Left ventricle myocardium inferior (tissue), 1 donor: Measurements from ENCODE around the gene PROC. TPM values are rescaled to one million over a fixed set of nuclear protein-coding genes. Genes with fewer than 3 reads are reported as not detected.

Source experiments
- DNase-seq: peaks from one replicate; pipeline ENCODE4 v3.0.0-alpha.2; 2020
- H3K27ac ChIP-seq: fragments of 200-600 bp; replicated peaks from 2 replicates; pipeline ENCODE4 v1.8.0; 2021
- H3K27me3 ChIP-seq: fragments of 200-600 bp; 2 replicates; pipeline ENCODE4 v1.8.0; 2021; ENCODE audit warnings: low read depth
- H3K36me3 ChIP-seq: fragments of 200-600 bp; 2 replicates; pipeline ENCODE4 v1.8.0; 2021
- H3K4me1 ChIP-seq: fragments of 200-600 bp; 2 replicates; pipeline ENCODE4 v1.8.0; 2021
- H3K4me3 ChIP-seq: fragments of 200-600 bp; 2 replicates; pipeline ENCODE4 v1.8.0; 2021; ENCODE audit warnings: mild to moderate bottlenecking, moderate library complexity
- H3K9me3 ChIP-seq: fragments of 200-600 bp; replicated peaks from 2 replicates; pipeline ENCODE4 v1.8.0; 2021
- intact Hi-C: fragments of 100-400 bp; cut with micrococcal nuclease; formaldehyde crosslinking; loops from one replicate; pipeline ENCODE4 v1.11.0; 2022
- total RNA-seq: library from RNA; stranded (reverse); fragmentation: NEBNext Ultra II Directional; extraction: Animal tissue kit (Norgen Biotek cat#: 25700); gene quantifications from one replicate; pipeline ENCODE4 v1.2.1, GENCODE V29; 2021
- TF ChIP-seq, protein P1 (sequence below): fragments of 200-600 bp; IDR thresholded peaks from 2 replicates; pipeline ENCODE4 v1.8.0; 2021; ENCODE audit warnings: antibody characterized with exemption, mild to moderate bottlenecking, borderline replicate concordance
- donor health status: DM: no; HTN: yes; CAD: no; lungs with severe emphysema.

PROC gene
- total RNA-seq, 1 donor from 2014 or later, result not detected

DNA sequence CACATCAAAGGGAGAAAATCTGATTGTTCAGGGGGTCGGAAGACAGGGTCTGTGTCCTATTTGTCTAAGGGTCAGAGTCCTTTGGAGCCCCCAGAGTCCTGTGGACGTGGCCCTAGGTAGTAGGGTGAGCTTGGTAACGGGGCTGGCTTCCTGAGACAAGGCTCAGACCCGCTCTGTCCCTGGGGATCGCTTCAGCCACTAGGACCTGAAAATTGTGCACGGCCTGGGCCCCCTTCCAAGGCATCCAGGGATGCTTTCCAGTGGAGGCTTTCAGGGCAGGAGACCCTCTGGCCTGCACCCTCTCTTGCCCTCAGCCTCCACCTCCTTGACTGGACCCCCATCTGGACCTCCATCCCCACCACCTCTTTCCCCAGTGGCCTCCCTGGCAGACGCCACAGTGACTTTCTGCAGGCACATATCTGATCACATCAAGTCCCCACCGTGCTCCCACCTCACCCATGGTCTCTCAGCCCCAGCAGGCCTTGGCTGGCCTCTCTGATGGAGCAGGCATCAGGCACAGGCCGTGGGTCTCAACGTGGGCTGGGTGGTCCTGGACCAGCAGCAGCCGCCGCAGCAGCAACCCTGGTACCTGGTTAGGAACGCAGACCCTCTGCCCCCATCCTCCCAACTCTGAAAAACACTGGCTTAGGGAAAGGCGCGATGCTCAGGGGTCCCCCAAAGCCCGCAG, 3.8 kb downstream of the PROC start:
- no peak for DNase-seq
- no peaks in the 10 kb centered on the region for H3K9me3 ChIP-seq
- no peaks in the 10 kb centered on the region for H3K36me3 ChIP-seq
- peaks cover 86% of the 10 kb centered on the region for H3K27me3 ChIP-seq
- H3K27ac ChIP-seq, result no peak overlapping the region
- H3K4me3 ChIP-seq, result no peak overlapping the region
- TF ChIP-seq, protein P1, sequence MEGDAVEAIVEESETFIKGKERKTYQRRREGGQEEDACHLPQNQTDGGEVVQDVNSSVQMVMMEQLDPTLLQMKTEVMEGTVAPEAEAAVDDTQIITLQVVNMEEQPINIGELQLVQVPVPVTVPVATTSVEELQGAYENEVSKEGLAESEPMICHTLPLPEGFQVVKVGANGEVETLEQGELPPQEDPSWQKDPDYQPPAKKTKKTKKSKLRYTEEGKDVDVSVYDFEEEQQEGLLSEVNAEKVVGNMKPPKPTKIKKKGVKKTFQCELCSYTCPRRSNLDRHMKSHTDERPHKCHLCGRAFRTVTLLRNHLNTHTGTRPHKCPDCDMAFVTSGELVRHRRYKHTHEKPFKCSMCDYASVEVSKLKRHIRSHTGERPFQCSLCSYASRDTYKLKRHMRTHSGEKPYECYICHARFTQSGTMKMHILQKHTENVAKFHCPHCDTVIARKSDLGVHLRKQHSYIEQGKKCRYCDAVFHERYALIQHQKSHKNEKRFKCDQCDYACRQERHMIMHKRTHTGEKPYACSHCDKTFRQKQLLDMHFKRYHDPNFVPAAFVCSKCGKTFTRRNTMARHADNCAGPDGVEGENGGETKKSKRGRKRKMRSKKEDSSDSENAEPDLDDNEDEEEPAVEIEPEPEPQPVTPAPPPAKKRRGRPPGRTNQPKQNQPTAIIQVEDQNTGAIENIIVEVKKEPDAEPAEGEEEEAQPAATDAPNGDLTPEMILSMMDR, result no peak
- intact Hi-C loops, result no loop called here
- H3K4me1 ChIP-seq, result peaks cover 15% of the 10 kb centered on the region

GRCh38 chr2:127422559-127423477, 4.6 kb downstream of the PROC start:
- Histone ChIP-seq H3K4me1 (peaks cover 15% of the 10 kb centered on the region), H3K9me3 (no peaks in the 10 kb centered on the region), H3K27ac (no peak overlapping the region), H3K4me3 (peak overlapping the region; percentile 50), H3K36me3 (no peaks in the 10 kb centered on the region), H3K27me3 (peaks cover 85% of the 10 kb centered on the region)
- intact Hi-C loops, result no loop called here
- TF ChIP-seq, protein P1, result no peak
- no peak for DNase-seq

DNA sequence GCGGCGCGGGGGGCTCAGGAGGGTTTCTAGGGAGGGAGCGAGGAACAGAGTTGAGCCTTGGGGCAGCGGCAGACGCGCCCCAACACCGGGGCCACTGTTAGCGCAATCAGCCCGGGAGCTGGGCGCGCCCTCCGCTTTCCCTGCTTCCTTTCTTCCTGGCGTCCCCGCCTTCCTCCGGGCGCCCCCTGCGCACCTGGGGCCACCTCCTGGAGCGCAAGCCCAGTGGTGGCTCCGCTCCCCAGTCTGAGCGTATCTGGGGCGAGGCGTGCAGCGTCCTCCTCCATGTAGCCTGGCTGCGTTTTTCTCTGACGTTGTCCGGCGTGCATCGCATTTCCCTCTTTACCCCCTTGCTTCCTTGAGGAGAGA, 5.2 kb downstream of the PROC start:
- intact Hi-C loops, result no loop called here
- TF ChIP-seq, protein P1, result no peak
- Histone ChIP-seq H3K27ac (no peak overlapping the region), H3K4me3 (peak overlapping the region; percentile 50), H3K9me3 (no peaks in the 10 kb centered on the region), H3K27me3 (peaks cover 79% of the 10 kb centered on the region), H3K36me3 (no peaks in the 10 kb centered on the region), H3K4me1 (peaks cover 15% of the 10 kb centered on the region)
- DNase-seq, result no peak

- Histone ChIP-seq H3K27me3 (peaks cover 75% of the 10 kb centered on the region), H3K4me1 (peaks cover 15% of the 10 kb centered on the region), H3K4me3 (peak overlapping the region; percentile 50), H3K36me3 (no peaks in the 10 kb centered on the region), H3K9me3 (no peaks in the 10 kb centered on the region), H3K27ac (no peak overlapping the region)
- DNase-seq, result no peak
- intact Hi-C loops, result no loop called here
- TF ChIP-seq, protein P1, result no peak
Observed at GRCh38 chr2:127423880-127424279, 5.7 kb downstream of the PROC start.

DNA sequence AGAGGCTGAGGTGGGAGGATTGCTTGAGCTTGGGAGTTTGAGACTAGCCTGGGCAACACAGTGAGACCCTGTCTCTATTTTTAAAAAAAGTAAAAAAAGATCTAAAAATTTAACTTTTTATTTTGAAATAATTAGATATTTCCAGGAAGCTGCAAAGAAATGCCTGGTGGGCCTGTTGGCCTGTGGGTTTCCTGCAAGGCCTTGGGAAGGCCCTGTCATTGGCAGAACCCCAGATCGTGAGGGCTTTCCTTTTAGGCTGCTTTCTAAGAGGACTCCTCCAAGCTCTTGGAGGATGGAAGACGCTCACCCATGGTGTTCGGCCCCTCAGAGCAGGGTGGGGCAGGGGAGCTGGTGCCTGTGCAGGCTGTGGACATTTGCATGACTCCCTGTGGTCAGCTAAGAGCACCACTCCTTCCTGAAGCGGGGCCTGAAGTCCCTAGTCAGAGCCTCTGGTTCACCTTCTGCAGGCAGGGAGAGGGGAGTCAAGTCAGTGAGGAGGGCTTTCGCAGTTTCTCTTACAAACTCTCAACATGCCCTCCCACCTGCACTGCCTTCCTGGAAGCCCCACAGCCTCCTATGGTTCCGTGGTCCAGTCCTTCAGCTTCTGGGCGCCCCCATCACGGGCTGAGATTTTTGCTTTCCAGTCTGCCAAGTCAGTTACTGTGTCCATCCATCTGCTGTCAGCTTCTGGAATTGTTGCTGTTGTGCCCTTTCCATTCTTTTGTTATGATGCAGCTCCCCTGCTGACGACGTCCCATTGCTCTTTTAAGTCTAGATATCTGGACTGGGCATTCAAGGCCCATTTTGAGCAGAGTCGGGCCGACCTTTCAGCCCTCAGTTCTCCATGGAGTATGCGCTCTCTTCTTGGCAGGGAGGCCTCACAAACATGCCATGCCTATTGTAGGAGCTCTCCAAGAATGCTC, 6.6 kb downstream of the PROC start:
- no peaks in the 10 kb centered on the region for H3K36me3 ChIP-seq
- intact Hi-C loops, result no loop called here
- DNase-seq, result no peak
- H3K9me3 ChIP-seq, result no peaks in the 10 kb centered on the region
- no peak overlapping the region for H3K4me3 ChIP-seq
- H3K27ac ChIP-seq, result no peak overlapping the region
- peaks cover 15% of the 10 kb centered on the region for H3K4me1 ChIP-seq
- TF ChIP-seq, protein P1, result no peak
- H3K27me3 ChIP-seq, result peaks cover 66% of the 10 kb centered on the region
